ENCODE data around the gene FAM174C. TPM values are rescaled to one million over a fixed set of nuclear protein-coding genes. Genes with fewer than 3 reads are reported as not detected.

Gene FAM174C
- total RNA-seq, 1 experiment from 2014 or later = 77.1 TPM

GRCh38 chr19:1278074-1278473, 2.7 kb downstream of the FAM174C start:
- intact Hi-C loops (cut with micrococcal nuclease) = loop anchor here (10.0 kb wide), 1 partner anchor 127 kb away; the partner anchor contains the start of genes DAZAP1 and GAMT
- Histone ChIP-seq H3K27ac (ENCODE audit: low read depth, low read length) (no peak overlapping the region), H3K4me3 (replicated peaks in 1 of 2; ENCODE audit: low read depth in 1 of 2, low read length in 2 of 2) (no peak overlapping the region), H2AFZ (ENCODE audit: low read depth, low read length, poor library complexity, severe bottlenecking) (no peak overlapping the region), H3K9ac (ENCODE audit: low read length) (no peak overlapping the region), H3K9me3 (ENCODE audit: control insufficient read depth in 1 of 2, insufficient read depth in 1 of 2, low read depth in 1 of 2, low read length in 2 of 2) (no peaks in the 10 kb centered on the region), H3K4me2 (ENCODE audit: low read length) (no peak overlapping the region), H3K36me3 (ENCODE audit: control insufficient read depth in 1 of 2, insufficient read depth in 2 of 2, low read length in 2 of 2) (peaks cover 8 to 17% of the 10 kb centered on the region in 2 experiments; a peak in 3 of 4 replicates), H3K4me1 (ENCODE audit: control insufficient read depth in 1 of 2, insufficient read depth in 2 of 2, low read length in 2 of 2) (peaks cover 17 to 40% of the 10 kb centered on the region in 2 experiments), H3K9me2 (ENCODE audit: insufficient read depth) (no peaks in the 10 kb centered on the region), H4K20me1 (ENCODE audit: insufficient read depth) (no peaks in the 10 kb centered on the region), H3K27me3 (ENCODE audit: insufficient read depth, low read length) (no peaks in the 10 kb centered on the region), H3K79me2 (ENCODE audit: insufficient read depth, low read length) (peaks cover 36% of the 10 kb centered on the region)
- ATAC-seq = no peak
- no TSS peak for BruUV-seq (replicated peaks)
- no peak for DNase-seq (ENCODE audit: low read depth, low spot score)
- ChIA-PET RAD21 (ENCODE audit: low non-redundant PET in 1 of 2, low total read pairs in 2 of 2, uncharacterized antibody in 2 of 2, unreplicated experiment in 2 of 2) (no interaction called here), POLR2A (interaction anchor here (0.6 kb wide), 1 partner anchor 137 kb away, joined by 3 read pairs; no protein-coding TSS in a partner anchor), CTCF (no interaction called here)
- TF ChIP-seq JUND (IDR thresholded peaks at IDR 0.05) (no peak), ATF3 (IDR thresholded peaks at IDR 0.05) (no peak), YY1 (IDR thresholded peaks at IDR 0.05; ENCODE audit: extremely low read depth, insufficient replicate concordance, low read depth, low read length) (no peak), SIN3A (IDR thresholded peaks at IDR 0.05; ENCODE audit: low read depth) (no peak), CEBPB (IDR thresholded peaks at IDR 0.05; ENCODE audit: low read depth) (no peak), SP1 (IDR thresholded peaks at IDR 0.05; ENCODE audit: low read depth) (no peak), ZBTB33 (IDR thresholded peaks at IDR 0.05; ENCODE audit: extremely low read depth, insufficient replicate concordance, low read length) (no peak), EGR1 (IDR thresholded peaks at IDR 0.05; ENCODE audit: low read depth) (no peak), EZH2phosphoT487 (IDR thresholded peaks at IDR 0.05; ENCODE audit: borderline replicate concordance) (no peak), RAD21 (IDR thresholded peaks at IDR 0.05; ENCODE audit: low read depth) (no peak), CTCF (IDR thresholded peaks at IDR 0.05 in 2 of 3, conservative IDR thresholded peaks at IDR 0.05 in 1 of 3; ENCODE audit: borderline replicate concordance in 1 of 3, insufficient read depth in 1 of 3, low read depth in 2 of 3, low read length in 2 of 3) (no peak), FOSL1 (IDR thresholded peaks at IDR 0.05; ENCODE audit: low read depth) (no peak), TCF7L2 (IDR thresholded peaks at IDR 0.05; ENCODE audit: borderline replicate concordance, extremely low read depth, insufficient read depth, insufficient read length) (no peak), EZH2 (IDR thresholded peaks at IDR 0.05) (no peak), ZNF274 (IDR thresholded peaks at IDR 0.05; ENCODE audit: low read depth, low read length) (no peak), CBX3 (IDR thresholded peaks at IDR 0.05; ENCODE audit: low read depth) (no peak)
